Measurements from ENCODE around the gene STX3.

DNA sequence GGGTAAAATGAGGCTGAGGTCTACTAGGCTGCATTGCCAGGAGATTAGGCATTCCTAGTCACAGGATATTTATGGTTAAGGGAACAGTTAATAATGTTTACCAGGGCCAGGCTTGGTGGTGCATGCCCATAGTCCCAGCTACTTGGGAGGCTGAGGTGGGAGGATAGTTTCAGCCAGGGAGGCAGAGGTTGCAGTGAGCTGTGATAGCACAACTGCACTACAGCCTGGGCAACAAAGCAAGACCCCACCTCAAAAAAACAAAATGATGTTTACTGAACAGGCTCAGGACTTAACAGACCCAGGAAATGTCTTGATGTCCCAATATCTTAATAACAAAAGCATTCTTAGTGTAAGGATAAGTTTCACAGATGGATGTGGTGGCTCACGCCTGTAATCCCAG is 58.2 kb downstream of the STX3 start:
- no peak for TF ChIP-seq POLR2AphosphoS5 (IDR thresholded peaks at IDR 0.05; ENCODE audit: low read depth)
- TF ChIP-seq GABPA (IDR thresholded peaks at IDR 0.05; ENCODE audit: low read depth) = no peak
- TF ChIP-seq, protein P1, sequence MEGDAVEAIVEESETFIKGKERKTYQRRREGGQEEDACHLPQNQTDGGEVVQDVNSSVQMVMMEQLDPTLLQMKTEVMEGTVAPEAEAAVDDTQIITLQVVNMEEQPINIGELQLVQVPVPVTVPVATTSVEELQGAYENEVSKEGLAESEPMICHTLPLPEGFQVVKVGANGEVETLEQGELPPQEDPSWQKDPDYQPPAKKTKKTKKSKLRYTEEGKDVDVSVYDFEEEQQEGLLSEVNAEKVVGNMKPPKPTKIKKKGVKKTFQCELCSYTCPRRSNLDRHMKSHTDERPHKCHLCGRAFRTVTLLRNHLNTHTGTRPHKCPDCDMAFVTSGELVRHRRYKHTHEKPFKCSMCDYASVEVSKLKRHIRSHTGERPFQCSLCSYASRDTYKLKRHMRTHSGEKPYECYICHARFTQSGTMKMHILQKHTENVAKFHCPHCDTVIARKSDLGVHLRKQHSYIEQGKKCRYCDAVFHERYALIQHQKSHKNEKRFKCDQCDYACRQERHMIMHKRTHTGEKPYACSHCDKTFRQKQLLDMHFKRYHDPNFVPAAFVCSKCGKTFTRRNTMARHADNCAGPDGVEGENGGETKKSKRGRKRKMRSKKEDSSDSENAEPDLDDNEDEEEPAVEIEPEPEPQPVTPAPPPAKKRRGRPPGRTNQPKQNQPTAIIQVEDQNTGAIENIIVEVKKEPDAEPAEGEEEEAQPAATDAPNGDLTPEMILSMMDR (IDR thresholded peaks at IDR 0.05; ENCODE audit: insufficient read depth, low read length) = no peak

All from HL-60 (cell line).